C1 segment of cervical spinal cord (tissue), 14 donors: ENCODE results near the gene PCDH15.

Experiments
- DNase-seq, 14 donors: peaks; one replicate each; lab custom pipeline; 2025; lab: John Stamatoyannopoulos, UW

Gene PCDH15

GRCh38 chr10:54708021-54708420 lies 93.0 kb downstream of the PCDH15 start:
- DNase-seq, result no peak

DNA sequence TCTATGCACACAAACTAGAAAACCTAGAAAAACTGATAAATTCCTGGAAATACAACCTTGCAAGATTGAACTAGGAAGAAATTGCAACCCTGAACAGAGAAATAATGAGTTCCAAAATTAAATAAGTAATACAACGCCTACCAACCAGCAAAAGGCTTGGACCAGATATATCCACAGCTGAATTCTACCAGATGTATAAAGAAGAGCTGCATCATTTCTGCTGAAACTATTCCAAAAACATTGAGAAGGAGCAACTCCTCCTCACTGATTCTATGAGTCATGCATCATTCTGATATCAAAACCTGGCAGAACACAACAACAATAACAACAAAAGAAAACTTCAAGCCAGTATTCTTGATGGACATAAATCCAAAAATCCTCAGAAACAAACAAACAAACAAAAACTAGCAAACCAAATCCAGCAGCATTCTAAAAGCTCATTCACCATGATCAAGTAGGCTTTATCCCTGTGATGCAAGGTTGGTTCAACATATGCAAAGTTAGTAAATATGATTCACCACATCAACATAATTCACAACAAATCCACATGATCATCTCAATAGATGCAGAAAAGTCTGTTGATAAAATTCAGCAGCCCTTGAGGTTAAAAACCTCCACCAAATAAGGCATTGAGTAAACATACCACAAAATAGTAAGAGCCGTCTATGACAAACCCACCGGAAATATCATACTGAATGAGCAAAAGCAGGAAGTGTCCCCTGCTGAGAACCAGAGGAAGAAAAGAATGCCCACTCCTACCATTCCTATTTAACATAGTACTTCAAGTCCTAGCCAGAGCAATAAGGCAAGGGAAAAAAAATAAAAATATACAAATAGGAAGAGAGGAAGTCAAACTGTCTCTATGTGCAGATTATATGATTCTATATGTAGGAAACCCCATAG lies 98.2 kb downstream of the PCDH15 start:
- DNase-seq, result no peak

GRCh38 chr10:54691331-54691730 lies 109.7 kb downstream of the PCDH15 start:
- DNase-seq, result no peak

- DNase-seq, result no peak
Measured at GRCh38 chr10:54682554-54682953, 118.5 kb downstream of the PCDH15 start.

DNA sequence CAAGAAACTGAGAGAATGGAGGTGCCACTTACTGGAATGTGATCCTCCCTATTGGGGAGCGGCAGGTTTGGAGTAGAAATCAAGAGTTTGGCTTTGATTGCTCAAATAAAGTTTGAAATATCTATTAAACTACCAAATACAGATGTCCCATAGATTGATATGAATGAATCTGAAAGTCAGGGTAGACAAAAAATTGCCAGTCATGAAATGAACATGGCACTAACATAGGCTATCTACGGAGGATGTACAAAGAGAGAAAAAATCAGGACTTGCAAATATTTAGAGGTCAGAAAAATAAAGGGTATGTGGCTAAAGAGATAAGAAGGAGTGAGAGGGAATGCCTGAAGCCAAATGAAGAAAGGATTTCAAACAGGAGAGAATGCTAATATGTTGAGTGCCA lies 119.9 kb downstream of the PCDH15 start:
- no peak for DNase-seq

DNA sequence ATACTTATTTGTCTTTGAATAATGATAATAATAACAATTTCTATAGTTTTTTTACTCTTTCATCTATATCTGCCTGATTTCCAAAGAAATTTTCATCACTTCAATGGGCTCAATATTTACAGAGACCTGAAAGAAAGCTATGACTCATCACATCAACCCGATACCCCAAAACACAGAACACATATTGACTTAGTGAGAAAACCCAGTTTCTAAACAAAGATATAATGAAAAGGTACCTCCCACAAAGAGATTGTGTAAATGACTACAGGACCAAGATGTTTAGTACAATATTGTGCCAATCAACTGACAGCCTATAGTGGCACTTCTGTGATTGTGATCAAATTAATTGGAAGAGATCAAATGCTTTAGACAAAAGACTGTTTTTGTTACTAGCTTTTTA lies 133.9 kb downstream of the PCDH15 start:
- no peak for DNase-seq

- no peak for DNase-seq
Measured at GRCh38 chr10:54666192-54666591, 134.8 kb downstream of the PCDH15 start.

DNA sequence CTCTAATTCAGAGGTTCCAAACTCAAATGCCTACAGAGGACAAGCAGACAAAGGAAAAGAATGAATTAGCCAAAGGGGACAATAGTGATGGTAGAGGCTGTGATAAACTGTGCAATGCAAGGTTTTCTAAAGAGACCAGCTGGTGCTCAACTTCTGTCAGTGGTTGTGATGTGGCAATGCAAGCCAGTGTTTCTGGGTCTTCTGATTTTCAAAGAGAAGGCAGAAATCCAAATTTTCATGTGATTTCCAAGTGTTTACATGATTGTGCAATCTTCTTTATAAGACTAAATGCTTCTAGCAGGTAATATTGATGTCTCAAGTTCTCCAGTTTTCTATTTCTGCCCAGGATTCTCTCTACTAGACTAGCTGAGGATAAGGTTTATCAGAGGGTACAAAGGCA lies 135.9 kb downstream of the PCDH15 start:
- no peak for DNase-seq

- DNase-seq, result no peak
Measured at GRCh38 chr10:54660397-54660796, 140.6 kb downstream of the PCDH15 start.

GRCh38 chr10:54656643-54657042 lies 144.4 kb downstream of the PCDH15 start:
- DNase-seq, result no peak

GRCh38 chr10:54653518-54653917 lies 147.5 kb downstream of the PCDH15 start:
- no peak for DNase-seq

- no peak for DNase-seq
Measured at GRCh38 chr10:54650547-54650946, 150.5 kb downstream of the PCDH15 start.

GRCh38 chr10:54622017-54622416 lies 179.0 kb downstream of the PCDH15 start:
- no peak for DNase-seq

DNA sequence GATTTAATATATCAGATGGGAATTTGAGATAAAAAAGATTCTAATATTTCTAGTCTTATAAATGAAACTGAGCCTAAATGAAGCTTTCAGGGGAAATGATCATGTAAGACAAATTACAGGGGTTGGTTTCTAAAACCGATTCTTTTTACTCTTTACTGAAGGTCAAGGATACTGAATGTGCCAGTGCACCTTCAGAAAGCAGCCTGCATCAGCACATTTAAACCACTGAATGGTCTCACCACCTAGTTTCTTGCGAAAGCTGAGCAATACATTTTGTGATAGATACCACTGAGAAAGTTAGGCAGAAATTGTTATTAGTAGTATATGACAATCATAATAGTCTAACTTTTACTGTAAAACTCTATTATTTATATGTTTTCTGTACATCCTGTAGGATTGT lies 180.7 kb downstream of the PCDH15 start:
- no peak for DNase-seq

GRCh38 chr10:54614072-54614471 lies 187.0 kb downstream of the PCDH15 start:
- DNase-seq, result no peak

DNA sequence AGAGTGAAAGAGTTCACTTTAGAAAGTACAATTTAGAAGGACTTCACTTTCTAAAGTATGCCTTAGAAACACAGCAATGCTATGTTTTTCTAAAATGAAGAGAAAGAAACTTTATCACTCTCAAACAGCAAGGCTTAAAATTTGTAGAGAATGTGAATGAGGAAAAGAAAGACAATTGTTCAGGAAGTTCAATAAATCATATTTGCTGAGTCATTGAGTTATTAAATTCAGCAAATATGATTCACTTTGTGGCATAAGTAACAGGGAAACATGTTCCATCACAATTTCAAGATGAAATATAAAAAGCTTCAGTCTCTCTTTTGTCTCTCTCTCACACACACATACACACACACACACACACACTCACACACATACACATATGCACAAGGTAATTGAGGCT lies 187.9 kb downstream of the PCDH15 start:
- DNase-seq, result no peak

- no peak for DNase-seq
Measured at GRCh38 chr10:54609423-54609822, 191.6 kb downstream of the PCDH15 start.

DNA sequence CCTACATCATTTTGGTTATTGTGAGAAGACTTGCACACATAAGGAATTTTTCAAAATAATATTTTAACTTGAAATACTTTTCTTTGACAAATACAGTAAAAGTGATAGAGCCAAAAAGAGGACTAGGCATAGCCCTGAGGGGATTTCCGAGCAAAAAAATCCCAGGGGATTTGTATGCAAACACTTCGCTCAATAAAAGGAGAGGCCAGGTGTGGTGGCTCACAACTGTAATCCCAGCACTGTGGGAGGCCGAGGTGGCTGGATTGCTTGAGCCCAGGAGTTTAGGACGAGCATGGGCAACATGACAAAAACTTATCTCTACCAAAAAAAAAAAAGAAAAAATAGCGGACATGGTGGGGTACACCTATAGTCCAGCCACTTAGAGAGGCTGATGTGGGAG lies 193.0 kb downstream of the PCDH15 start:
- no peak for DNase-seq

DNA sequence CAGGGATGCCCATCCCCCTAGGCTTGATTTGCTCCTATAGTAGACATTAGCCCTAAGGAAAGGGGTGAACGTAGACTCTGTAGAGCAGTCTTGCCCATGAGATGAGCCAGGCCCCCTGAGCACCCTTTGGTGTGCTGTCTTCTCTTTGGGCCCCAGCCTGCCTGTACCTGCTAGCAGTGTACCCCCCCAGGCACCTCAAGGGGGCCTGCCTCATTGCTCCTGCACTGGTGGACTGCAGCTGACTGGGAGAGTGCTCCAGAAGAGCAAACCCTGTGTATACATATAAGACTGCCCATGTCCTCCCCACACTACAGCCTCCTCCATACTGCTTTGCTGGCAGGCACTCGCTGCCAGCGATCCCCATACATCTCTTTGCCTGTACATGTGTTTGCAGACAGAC lies 206.7 kb downstream of the PCDH15 start:
- DNase-seq, result no peak

GRCh38 chr10:54587971-54588370 lies 213.1 kb downstream of the PCDH15 start:
- no peak for DNase-seq

DNA sequence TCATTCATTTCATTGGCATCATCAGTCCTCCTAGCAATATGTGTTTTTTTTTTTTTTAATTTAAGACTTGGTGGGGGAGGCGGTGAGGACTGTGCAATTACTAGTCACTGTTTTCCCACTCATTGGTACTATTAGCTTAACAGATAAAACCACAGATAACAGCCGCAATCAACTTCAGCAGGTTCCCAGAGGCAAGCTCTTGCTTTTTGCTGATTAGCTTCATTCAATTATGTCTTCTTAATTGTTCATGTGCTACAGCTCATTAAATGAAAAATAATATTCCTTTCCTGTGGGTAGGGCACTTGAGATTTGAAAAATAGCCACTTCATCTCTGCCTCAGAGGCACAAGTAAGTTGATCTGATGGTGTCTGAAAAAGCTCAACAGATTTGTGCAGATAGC lies 215.5 kb downstream of the PCDH15 start:
- DNase-seq, result no peak

- no peak for DNase-seq
Measured at GRCh38 chr10:54577682-54578081, 223.3 kb downstream of the PCDH15 start.

- DNase-seq, result no peak
Measured at GRCh38 chr10:54576541-54576940, 224.5 kb downstream of the PCDH15 start.

- DNase-seq, result no peak
Measured at GRCh38 chr10:54559498-54559897, 241.5 kb downstream of the PCDH15 start.
